ENCODE data around the gene AP1G2. TPM values are rescaled to one million over a fixed set of nuclear protein-coding genes. Genes with fewer than 3 reads are reported as not detected.
"Not testable (repeated sequence)": the region's sequence is repeated elsewhere in the genome, so short reads cannot be mapped to it uniquely, and the experiment has no call there.

AP1G2 gene
- total and polyA plus RNA-seq, 2 of the 13 experiments (the other 11 are each of a cell fraction or from before 2014, with no cell fraction given) = 96.9 to 611 TPM

DNA sequence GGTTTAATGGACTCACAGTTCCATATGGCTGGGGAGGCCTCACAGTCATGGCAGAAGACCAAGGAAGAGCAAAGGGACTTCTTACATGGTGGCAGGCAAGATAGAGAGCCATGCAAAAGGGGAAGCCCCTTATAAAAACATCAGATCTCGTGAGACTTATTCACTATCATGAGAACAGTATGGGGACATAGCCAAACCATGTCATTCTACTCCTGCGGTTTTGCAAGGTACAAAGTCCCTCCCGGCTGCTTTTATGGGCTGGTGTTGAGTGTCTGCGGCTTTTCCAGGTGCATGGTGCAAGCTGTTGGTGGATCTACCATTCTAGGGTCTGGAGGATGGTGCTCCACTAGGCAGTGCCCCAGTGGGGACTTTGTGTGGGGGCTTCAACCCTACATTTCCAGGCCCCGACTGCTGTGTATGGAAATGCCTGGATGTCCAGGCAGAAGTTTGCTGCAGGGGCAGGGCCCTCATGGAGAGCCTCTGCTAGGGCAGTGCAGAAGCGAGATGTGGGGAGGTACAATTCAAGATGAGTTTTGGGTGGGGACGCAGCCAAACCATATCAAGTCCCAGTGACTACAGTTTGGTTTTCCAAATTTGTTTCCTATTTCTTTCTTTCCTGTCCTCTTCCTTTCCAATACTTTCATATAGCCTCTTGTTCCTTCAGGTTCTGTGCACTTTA lies 42.0 kb upstream of the AP1G2 start (continued):
- TF ChIP-seq SNAI1 (CRISPR knock-in tag; IDR thresholded peaks at IDR 0.05; ENCODE audit: borderline replicate concordance) (peak; percentile 96), MYNN (CRISPR knock-in tag; IDR thresholded peaks at IDR 0.05; ENCODE audit: low read depth) (peak; percentile 41; the same call in 1 of the 2 replicates), ESRRA (CRISPR knock-in tag; IDR thresholded peaks at IDR 0.05; ENCODE audit: low read depth) (peak; percentile 32; the same call in 1 of the 2 replicates), ZNF564 (CRISPR knock-in tag; IDR thresholded peaks at IDR 0.05) (peak; percentile 47; the same call in 1 of the 2 replicates), RORA (CRISPR knock-in tag; IDR thresholded peaks at IDR 0.05) (peak; percentile 92; the same call in 1 of the 2 replicates), ZNF605 (CRISPR knock-in tag; IDR thresholded peaks at IDR 0.05) (peak; percentile 75), TCF7L2 (IDR thresholded peaks at IDR 0.05; ENCODE audit: low read depth, low read length) (peak; percentile 34; the same call in 1 of the 2 replicates), ZNF768 (CRISPR knock-in tag; IDR thresholded peaks at IDR 0.05) (peak; percentile 47; the same call in 1 of the 2 replicates), TARDBP (CRISPR knock-in tag; IDR thresholded peaks at IDR 0.05) (peak; percentile 36; the same call in 1 of the 2 replicates), TAF1 (CRISPR knock-in tag; IDR thresholded peaks at IDR 0.05) (peak; percentile 64), RBM39 (IDR thresholded peaks at IDR 0.05; ENCODE audit: low read depth, low read length, poor library complexity, severe bottlenecking) (peak; percentile 56), LCORL (CRISPR knock-in tag; IDR thresholded peaks at IDR 0.05) (peak; percentile 81), NCOA2 (CRISPR knock-in tag; IDR thresholded peaks at IDR 0.05) (peak; percentile 82)
- TF ChIP-seq, protein P1, sequence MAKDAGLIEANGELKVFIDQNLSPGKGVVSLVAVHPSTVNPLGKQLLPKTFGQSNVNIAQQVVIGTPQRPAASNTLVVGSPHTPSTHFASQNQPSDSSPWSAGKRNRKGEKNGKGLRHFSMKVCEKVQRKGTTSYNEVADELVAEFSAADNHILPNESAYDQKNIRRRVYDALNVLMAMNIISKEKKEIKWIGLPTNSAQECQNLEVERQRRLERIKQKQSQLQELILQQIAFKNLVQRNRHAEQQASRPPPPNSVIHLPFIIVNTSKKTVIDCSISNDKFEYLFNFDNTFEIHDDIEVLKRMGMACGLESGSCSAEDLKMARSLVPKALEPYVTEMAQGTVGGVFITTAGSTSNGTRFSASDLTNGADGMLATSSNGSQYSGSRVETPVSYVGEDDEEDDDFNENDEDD (CRISPR knock-in tag; IDR thresholded peaks at IDR 0.05; ENCODE audit: borderline replicate concordance) = 0 out of 2 replicates have a peak, but pooled peaks have one; percentile 43
- TF ChIP-seq, protein P2, sequence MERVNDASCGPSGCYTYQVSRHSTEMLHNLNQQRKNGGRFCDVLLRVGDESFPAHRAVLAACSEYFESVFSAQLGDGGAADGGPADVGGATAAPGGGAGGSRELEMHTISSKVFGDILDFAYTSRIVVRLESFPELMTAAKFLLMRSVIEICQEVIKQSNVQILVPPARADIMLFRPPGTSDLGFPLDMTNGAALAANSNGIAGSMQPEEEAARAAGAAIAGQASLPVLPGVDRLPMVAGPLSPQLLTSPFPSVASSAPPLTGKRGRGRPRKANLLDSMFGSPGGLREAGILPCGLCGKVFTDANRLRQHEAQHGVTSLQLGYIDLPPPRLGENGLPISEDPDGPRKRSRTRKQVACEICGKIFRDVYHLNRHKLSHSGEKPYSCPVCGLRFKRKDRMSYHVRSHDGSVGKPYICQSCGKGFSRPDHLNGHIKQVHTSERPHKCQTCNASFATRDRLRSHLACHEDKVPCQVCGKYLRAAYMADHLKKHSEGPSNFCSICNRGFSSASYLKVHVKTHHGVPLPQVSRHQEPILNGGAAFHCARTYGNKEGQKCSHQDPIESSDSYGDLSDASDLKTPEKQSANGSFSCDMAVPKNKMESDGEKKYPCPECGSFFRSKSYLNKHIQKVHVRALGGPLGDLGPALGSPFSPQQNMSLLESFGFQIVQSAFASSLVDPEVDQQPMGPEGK (CRISPR knock-in tag; IDR thresholded peaks at IDR 0.05) = peak; percentile 86
- TF ChIP-seq, protein P3, sequence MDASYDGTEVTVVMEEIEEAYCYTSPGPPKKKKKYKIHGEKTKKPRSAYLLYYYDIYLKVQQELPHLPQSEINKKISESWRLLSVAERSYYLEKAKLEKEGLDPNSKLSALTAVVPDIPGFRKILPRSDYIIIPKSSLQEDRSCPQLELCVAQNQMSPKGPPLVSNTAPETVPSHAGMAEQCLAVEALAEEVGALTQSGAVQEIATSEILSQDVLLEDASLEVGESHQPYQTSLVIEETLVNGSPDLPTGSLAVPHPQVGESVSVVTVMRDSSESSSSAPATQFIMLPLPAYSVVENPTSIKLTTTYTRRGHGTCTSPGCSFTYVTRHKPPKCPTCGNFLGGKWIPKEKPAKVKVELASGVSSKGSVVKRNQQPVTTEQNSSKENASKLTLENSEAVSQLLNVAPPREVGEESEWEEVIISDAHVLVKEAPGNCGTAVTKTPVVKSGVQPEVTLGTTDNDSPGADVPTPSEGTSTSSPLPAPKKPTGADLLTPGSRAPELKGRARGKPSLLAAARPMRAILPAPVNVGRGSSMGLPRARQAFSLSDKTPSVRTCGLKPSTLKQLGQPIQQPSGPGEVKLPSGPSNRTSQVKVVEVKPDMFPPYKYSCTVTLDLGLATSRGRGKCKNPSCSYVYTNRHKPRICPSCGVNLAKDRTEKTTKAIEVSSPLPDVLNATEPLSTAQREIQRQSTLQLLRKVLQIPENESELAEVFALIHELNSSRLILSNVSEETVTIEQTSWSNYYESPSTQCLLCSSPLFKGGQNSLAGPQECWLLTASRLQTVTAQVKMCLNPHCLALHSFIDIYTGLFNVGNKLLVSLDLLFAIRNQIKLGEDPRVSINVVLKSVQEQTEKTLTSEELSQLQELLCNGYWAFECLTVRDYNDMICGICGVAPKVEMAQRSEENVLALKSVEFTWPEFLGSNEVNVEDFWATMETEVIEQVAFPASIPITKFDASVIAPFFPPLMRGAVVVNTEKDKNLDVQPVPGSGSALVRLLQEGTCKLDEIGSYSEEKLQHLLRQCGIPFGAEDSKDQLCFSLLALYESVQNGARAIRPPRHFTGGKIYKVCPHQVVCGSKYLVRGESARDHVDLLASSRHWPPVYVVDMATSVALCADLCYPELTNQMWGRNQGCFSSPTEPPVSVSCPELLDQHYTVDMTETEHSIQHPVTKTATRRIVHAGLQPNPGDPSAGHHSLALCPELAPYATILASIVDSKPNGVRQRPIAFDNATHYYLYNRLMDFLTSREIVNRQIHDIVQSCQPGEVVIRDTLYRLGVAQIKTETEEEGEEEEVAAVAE (CRISPR knock-in tag; IDR thresholded peaks at IDR 0.05; ENCODE audit: borderline replicate concordance) = peak; percentile 77; the same call in 1 of the 2 replicates
- TF ChIP-seq, protein P4, sequence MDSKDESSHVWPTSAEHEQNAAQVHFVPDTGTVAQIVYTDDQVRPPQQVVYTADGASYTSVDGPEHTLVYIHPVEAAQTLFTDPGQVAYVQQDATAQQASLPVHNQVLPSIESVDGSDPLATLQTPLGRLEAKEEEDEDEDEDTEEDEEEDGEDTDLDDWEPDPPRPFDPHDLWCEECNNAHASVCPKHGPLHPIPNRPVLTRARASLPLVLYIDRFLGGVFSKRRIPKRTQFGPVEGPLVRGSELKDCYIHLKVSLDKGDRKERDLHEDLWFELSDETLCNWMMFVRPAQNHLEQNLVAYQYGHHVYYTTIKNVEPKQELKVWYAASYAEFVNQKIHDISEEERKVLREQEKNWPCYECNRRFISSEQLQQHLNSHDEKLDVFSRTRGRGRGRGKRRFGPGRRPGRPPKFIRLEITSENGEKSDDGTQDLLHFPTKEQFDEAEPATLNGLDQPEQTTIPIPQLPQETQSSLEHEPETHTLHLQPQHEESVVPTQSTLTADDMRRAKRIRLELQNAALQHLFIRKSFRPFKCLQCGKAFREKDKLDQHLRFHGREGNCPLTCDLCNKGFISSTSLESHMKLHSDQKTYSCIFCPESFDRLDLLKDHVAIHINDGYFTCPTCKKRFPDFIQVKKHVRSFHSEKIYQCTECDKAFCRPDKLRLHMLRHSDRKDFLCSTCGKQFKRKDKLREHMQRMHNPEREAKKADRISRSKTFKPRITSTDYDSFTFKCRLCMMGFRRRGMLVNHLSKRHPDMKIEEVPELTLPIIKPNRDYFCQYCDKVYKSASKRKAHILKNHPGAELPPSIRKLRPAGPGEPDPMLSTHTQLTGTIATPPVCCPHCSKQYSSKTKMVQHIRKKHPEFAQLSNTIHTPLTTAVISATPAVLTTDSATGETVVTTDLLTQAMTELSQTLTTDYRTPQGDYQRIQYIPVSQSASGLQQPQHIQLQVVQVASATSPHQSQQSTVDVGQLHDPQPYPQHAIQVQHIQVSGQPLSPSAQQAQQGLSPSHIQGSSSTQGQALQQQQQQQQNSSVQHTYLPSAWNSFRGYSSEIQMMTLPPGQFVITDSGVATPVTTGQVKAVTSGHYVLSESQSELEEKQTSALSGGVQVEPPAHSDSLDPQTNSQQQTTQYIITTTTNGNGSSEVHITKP (CRISPR knock-in tag; IDR thresholded peaks at IDR 0.05; ENCODE audit: low read depth) = peak; percentile 70
- not testable (repeated sequence) for TF ChIP-seq LCORL (IDR thresholded peaks at IDR 0.05)
